CD4-positive, alpha-beta T cell treated with Interleukin-21 for 1 hour (primary cell): ENCODE data around the gene ASB2.

Experiments used
- DNase-seq: peaks from one replicate; pipeline ENCODE4 v3.0.0-alpha.2; 2020

ASB2 gene

DNA sequence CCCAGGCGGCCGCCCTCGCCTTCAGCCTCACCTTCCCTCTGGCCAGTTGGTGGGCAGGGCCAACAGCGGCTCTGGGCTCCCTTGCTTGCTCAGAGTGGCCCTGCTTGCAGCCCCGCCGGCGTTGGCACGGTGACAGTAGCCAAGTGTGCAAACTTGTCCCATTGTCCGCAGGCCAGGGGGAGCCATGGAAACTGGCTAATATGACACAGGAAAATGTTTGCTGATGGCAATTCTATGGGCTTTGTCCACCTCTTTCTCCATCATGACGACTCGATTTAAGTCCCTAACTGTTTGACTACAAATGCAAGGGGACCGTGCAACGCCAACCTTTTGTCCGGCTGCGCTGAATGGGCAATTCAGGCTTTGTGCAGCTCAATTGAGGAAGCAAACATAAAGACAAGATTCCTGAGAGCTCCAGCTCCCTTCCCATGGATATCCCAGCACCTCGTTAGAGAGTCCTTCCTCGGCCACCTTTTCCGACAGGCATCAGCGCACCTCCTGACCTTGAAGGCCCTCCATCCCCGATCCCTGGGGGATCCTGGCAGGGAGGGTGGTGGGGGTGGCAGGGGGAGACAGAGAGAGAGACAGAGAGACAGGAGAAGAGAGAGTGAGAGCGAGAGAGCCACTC, 50.0 kb downstream of the ASB2 start:
- no peak for DNase-seq

DNA sequence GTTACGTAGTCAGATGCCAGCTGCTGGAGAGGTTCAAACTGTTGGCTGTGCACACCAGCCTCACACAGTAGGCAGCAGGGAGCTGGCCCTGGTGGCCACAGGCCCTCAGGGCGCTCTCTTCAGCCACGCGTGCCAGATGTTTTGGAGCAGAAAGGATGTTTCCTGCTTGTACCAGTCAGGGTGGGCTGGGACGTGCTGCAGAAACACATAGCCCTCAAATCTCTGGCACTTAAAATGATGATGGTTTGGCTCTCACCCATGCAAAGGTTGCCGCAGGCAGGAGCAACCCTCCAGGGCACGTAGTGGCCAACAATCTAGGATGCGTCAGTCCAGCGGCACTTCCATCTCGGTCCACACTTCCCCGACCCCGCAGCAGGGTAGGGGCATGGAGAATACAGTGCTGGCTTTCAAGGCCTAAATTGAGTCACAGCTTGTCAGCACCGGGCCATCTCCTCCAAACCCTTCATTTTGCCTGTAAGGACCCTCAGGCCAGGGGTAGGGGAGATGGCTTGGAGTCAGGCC, 50.9 kb downstream of the ASB2 start:
- DNase-seq = no peak

DNA sequence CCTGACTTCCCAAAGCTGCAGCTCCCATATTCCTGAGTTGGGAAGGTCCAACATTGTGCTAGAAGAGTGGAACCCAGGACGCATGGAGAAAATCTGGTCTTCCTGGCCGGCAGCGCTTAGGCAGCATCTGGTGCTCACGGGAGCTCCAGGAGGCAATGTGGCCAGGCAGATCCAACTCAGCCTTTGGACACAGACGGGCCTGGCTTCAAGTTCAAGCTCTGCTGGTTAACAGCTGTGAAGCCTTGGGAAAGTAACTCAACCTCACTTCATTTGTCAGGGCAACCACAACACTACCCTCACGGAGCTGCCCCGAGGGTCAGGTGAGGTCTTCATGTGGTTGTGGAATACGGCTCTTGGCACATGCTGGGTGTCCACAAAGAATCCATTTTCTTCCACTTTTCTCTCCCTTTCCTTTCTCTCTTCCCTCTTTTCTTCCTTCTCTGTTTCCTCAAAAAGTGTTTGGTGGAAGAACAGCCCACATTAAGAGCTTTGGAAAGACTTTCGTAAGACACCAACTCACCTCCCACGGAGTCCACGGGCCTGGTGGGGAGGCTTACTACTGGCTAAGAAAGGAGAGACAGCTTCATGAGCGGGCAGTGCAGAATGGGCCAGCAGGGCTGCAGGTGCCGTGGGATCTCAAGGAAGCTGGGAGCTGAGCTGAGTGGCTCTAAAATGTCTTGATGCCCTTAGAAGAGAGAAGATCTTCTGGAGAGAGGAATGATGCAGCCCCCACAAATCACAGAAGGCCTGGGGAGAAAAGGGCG, 51.6 kb downstream of the ASB2 start:
- DNase-seq = no peak

DNA sequence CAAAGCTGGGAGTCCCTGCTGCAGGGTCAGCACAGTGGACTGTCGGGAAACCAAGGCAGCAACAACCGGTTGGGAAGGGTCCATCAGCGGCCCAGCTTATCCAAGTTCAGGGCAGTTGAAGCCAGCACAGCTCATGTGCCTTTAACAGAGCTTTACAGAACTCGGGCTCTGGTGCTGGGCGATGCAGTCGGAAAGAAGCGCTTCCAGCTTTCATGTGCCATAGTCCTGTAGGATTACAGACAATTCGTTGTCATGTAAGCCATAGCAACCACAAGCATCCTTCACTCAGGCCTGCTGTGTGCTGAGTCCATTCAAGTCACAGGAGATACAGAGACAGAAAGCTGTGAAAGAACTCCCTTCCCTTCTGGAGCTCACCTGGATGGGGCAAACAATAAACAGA, 52.7 kb downstream of the ASB2 start:
- no peak for DNase-seq

DNA sequence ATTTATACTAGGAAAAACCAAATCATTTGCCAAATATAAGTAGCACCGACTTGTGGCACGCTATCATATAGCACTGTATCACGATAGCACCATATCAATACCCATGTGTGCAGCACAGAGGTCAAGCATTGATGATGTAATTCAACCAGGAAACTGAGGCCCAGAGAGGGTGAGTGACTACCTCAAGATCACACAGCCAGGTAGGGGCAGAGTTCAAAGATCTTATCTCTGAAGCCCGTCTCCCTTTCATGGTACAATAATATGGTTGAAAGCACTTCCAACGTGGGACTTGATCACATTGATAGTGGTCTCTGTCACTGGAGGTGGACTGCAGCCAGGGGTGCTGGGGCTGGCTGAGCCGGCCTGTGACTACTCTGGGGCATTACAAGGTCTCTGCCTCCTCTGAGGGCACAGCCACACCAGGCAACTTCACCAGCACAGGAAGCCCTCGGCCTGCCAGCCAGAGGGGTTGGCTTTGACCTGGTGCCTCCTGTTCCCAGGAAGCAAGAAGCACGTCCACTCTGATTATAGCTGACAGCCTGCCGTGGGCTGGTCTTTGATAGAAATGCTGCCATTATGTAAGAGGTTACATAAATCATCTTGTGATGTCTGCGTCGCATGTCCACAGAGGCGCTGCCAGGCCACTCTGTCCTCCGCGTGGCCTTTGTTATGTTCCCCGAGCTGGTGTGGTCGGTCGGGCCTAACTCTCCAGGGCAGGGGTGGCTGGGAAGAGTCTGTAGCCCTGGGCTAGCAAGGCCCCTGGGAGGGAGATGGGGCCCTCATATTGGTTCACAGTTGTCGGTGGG, 55.2 kb downstream of the ASB2 start:
- DNase-seq = no peak

DNA sequence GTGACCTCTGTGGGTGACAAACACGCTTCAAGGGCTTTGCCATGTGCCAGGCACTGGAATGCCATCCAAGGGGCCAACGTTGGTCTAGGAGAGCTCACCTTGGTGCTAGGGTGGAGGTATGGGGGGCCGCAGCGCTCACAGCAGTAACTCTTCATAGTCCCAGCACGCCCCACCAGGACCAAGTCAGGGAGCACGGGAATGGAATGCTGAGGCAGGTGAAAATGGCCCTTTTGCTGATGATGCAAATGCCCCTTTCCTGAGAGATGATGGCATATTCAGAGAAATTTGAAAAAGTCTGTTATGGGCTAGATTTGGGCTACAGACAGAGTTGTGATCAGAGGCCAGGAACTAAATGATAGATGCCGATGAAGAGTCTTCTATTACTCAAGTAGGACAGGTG, 59.2 kb downstream of the ASB2 start:
- no peak for DNase-seq

DNA sequence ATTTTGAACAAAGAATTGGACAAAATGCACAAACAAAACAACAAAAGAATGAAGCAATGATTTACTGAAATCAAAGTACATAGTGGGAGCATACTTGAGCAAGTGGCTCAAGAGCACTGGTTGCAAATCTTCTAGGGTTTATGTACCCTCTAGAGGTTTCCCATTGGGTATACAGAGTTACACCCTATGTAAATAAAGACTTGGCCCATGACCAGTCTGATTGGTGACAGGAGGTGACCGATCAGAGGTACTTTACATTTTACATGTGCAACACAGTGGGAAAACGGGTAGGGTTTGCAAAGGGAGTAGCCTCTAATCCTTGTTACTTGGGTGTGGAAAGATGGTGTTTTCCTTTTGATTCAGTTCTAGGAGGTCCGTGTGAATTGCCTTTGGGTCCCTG, 59.9 kb downstream of the ASB2 start:
- no peak for DNase-seq

DNA sequence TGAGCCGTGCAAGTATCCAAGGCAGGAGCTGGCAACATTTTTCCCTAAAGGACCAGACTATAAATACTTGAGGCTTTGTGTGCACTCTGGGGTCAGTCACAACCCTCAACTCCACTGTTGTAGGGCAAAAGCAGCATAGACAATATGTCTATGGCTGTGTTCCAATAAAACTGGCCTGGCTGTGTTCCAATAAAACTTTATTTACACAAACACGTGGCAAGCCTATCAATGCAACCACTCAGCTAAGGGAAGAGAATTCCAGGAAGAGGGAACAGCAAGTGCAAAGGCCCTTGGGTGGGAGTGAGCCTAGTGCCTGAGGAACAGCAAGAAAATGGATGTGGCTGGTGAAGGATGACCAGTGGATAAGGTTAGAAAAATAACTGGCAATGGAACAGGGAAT, 60.6 kb downstream of the ASB2 start:
- no peak for DNase-seq

DNA sequence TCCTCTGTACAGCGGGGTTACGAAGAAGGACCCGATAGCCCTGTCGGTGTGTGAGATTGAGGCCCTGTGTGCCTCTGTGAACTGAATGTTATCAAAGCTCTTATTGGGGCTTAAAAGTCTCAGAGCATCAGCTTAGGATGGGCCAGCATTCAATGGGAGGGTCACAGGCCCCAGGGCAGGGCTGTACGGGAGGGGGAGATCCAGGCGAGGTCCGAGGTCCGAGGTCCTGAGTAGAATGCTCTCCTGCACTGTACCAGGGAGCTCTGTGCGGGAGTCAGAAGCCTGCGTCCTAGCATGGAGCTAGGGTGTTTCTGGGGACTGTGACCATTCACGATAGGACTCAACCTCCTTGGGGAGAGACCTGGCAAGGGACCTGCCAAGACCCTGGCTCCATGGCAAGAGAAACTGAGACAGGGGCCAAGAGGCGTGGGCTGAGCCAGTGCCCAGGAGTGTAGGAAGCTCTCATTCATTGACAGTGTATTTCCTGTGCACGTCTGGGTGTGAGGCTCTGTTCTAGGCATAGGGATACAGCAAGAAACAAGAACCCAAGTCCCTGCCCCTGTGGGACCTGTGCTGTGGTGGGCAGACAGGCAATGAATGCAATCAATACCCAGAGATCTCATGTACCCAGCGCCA, 61.2 kb downstream of the ASB2 start:
- DNase-seq = no peak

DNA sequence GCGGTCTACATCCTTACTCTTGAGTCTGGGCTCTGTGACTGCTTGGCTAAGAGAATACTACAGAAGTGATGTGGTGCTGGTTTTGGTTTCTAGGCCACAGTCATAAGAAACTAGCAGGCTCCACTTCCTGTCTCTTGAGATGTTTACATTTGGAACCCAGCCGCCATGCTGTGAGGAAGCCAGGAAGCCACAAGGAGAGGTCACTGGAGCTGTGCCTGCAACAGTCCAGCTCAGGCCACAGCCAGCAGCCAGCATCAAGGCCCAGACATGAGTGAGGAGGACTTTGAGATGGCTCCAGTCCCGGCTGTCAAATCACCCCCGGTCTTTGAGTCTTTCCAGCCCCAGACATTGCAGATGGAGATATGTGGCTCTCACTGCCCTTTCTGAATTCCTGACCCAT, 62.1 kb downstream of the ASB2 start:
- DNase-seq = no peak

DNA sequence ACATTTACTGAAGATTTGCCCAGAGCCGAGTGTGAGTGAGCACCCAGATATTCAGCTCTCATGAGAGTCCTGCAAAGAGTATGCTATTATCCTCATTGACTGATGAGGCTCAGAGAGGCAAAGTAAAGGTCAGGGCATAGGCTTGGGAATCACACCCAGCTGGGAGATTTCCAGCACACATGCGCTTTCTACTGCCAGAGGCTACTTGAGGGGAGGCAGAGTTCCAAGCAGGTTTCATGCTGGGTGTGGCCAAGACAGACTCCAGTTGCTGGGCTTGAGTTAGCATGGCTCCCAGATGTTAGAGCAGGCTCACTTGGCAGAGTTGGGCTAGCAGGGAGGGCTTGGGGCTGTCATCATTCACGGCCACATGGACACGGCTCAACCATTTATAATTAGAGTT, 63.6 kb downstream of the ASB2 start:
- DNase-seq = no peak

DNA sequence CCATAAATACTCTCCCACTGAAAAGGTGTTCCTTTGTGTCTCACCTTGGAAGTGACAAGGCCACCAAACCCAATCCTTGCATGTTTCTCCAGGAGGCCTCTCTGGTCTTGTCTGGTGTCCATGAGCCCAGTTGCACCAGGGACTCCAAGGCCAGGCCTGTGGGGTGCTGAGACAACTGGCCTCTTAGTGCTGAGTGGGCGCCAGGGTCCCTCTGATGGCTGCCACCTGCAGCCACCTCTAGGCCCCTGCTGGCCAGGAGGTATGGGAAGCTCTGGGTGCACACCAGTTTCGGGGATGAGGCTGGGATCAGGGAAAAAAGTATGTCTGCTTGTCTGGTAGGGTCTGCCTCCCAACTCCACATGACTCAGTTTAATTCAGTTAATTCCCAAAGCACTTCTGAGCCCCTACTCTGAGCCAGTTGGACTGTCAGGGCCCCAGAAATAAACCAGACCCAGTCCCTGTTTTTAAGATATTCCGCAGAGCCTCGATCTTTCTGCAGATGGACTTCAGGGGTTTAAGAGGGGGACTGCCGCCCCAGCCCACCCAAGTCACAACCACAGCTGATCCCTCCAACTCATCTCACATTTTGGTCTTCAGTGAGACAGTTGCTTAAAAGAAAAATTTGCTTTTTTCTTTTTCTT, 64.3 kb downstream of the ASB2 start:
- DNase-seq = no peak

DNA sequence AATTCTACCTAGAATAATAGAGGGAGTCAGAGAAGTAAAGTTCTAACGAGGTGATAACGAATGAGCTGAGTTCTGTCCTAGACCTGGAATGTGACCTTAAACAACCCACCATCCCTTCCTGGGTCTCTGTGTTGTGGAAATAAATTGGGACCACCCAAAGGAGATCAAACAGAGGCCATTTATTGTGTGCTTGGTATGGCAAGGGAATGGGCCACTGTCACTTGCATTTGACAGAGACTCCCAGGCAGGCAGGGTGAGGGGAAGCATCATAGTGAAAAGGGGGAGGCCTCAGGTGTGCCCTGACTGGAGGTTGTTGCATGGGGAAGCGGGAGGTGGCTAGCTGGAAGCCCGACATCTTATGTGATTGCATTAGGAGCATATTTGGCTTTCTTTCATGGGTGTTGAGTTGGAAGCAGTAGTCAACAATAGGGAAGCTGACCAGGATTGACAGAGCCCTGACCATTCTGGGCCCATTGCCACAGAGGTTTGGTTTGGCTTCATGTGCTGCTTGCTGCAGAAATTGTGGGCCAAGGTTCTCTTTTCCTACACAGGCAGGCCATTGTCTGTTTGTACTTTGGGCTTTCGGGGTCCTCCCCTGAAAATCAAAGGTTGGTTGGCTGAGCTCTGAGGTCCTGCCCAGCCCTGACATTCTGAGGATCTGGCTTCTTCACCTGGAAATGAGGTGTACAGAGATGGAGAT, 66.8 kb downstream of the ASB2 start:
- DNase-seq = no peak

DNA sequence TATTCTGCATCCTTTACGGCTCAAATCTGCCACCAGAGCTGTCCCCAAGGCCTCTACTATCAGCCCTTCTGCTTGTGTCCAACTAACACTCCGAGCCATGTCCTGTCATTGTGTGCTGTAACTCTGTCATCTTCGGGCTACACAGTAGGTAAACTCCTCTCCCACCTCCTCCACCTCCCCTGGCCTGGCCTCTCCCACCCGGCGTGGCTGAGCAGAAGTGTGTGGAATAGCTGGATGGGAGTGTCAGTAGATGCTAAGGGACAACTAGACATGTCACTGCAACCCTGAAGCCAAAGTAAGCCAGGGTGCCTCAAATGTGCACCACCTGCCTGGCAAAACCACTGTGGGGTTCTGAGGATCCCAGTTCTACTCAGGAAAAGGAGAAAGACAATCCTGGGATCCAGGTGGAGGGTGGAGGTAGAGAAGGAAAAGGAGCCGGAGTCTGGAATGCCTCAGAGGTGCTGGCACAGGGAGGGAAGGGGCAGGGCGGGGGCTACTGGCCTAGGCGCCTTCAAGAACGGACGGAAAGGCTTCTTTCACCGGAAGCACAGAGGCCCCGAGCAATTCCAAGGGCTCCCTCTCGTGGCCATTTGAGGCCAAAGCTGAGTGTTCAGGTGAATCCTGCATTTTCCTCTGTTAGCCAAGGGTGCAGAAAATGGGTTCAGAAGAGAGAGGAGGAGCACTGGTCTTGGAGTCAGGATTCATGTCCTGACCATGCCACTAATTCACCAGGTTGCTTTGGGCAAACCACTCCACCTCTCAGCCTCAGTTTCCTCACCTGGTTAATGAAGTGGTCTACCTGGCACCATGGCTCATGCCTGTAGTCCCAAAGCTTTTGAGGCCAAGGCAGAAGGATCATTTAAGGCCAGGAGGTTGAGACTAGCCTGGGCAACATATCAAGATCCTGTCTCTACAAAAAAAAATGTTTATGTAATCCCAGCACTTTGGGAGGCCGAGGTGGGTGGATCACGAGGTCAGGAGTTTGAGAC, 69.7 kb downstream of the ASB2 start:
- peak; percentile 57 for DNase-seq

DNA sequence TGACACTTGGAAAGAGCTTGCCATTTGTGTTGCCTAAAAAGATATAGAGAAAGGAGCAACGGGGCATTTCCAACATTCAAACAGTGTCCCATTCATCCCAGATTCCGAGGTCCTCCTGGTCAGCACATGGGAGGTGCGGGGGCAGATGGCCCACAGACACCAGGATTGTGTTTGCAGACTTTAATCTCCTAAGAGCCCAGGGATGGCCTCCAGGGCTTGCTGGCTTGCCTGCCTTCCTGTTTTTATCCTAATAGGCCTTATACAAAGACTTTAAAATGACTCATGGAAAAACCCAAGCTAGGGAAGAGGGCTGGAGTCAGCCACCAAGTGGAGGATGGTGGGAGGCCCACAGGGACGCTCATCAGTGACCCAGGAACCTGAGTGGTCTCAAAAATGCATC, 70.7 kb downstream of the ASB2 start:
- no peak for DNase-seq

DNA sequence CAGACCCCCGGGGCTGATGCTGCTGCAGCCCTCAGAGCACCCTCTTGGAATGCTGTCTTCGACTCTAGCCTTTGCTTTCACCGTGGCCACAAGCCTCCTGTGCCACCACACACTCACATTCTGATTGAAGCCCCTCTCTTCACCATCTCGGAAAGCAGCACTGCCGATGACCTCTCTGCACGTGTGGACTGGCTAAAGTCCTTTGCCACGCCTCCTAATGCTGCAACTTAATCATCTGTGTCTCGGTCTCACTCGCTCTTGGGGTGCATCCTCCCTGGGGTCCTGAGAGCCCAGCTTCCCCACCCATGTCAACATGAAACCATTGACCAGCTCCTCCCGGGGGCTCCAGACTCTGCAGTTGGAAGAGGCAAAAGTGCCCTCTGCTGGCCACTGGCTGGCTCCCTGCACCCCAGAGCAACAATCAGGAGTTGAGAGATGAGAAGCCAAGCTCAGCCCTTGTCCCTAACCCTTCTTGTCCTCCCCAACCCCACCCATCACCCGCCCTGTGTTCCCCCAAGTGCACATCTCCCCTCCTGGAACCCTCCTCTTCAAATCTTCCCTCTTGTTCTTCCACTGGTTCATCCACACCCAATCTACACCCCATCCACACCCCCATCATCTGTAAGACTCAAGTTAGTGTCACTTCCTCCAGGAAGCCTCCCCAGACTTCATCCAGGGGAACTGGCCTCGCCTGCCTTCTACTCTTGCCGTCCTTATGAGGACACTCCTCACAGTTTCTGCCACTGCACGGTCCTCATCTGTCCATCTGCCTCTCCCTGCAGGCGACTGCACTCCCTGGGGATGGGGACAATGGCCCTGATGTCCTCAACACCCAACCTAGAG, 72.8 kb downstream of the ASB2 start:
- no peak for DNase-seq

DNA sequence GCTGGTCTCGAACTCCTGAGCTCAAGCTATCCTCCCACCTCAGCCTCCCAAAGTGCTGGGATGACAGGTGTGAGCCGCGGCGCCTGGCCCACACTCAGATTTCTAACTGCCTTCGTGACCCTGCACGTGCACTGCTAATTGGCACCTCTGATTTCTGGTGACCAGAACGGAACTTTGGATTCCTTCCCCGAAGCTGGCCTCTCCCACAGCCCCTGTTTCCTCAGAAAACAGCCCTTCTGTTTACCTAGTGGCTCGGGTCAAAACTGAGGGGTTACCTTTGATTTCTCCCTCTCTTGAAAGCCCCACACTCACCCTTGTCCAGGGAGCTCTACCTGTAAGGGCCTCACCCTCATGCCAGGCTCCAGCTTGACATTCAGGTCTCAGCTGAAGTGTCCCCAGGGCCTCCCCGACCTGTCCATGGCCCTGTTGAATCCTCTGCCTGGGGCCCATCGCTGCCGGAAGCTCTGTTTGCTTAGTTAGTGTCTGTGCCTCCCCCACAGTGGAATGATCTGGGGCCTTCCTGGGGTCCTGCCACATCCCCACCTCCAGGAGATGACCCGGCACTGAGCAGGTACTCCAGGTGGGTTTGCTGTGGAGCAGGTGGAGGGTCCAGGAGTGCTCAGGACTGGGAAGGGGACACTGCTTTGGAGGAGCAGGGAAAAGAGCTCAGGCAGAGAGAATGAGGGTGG, 73.6 kb downstream of the ASB2 start:
- no peak for DNase-seq

DNA sequence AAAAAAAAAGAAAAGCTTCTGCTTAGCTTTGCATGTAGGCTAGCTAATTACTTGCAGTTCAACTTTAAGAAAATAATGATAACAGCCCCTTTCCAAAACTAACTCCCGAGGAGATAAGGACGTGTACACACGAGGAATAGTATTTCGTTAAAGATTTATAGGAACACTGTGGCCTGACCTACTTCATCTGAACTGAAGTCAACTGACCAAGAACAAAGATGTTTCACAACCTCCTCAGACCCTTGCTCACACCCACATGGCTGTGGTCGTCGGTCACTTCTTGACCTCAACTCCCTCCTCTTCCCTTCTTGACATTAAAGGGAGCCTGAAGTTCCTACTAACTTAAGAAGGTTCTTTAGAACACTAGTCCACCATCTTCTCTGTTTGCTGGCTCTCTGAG, 74.6 kb downstream of the ASB2 start:
- no peak for DNase-seq

DNA sequence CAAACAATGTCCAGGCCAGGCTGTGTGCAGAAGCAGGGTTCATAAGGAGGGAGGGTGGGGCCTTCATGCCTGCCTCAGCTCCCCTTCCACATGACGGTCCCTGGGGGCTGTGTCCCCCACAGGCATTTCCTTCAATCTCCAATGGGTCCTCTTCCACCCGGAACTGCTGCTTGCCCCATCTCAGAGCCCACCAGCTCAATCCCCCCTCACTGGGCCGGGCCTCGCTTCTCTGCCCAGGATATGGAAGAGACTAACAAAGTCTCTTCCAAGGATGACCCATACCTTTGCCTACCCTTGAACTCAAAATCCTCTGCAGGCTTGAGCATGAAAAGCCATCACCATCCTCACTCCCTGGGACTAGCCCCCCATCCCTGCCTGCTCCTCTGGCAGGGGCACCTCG, 77.6 kb downstream of the ASB2 start:
- no peak for DNase-seq
